Measurements from ENCODE around the gene SLC66A1.

The SLC66A1 gene

DNA sequence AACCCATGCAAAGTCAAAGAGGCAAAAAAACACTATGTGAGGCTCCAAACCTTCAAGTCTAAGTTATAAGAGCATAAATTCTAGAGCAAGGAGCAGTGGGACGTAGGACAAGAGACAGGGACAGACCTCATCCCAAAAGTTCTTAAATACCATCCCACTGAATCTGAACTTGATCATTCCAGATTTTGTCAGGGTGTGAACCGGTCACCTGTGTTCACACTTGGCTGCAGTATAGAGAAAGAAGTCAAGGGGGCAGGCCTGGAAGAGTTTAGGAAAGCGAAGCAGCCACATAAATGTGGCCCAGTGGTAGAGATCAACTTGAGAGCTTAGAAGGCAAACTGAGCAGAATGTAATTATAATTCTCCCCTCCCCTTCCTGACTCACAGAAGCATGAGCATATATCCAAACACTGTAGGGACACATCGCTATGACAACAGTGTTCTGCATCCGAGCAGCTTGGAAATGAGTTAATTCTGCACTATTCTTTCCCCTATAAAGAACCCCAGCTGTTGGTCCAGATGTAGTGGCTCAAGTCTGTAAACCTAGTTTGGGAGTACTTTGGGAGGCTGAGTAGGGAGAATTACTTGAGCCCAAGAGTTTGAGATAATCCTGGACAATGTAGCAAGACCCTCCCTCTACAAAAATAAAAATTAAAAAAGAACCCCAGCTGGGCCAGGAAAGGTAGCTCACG, 2.9 kb upstream of the SLC66A1 start:
- peaks cover 4% of the 10 kb centered on the region for H3K36me3 ChIP-seq (ENCODE audit: control insufficient read depth, insufficient read depth, low read length)
- H3K4me1 ChIP-seq (ENCODE audit: control insufficient read depth, insufficient read depth, low read length) = peaks cover 45% of the 10 kb centered on the region
- H3K9ac ChIP-seq (ENCODE audit: low read length) = no peak overlapping the region
- no peak overlapping the region for H3K4me3 ChIP-seq (ENCODE audit: low read length)
- H3K27me3 ChIP-seq (ENCODE audit: control insufficient read depth, insufficient read depth, low read length) = no peaks in the 10 kb centered on the region
- no peaks in the 10 kb centered on the region for H3K9me3 ChIP-seq (ENCODE audit: control insufficient read depth, low read length)

GRCh38 chr1:19310061-19310460, 2.1 kb upstream of the SLC66A1 start:
- peaks cover 4% of the 10 kb centered on the region for H3K36me3 ChIP-seq (ENCODE audit: control insufficient read depth, insufficient read depth, low read length)
- H3K9me3 ChIP-seq (ENCODE audit: control insufficient read depth, low read length) = no peaks in the 10 kb centered on the region
- H3K27me3 ChIP-seq (ENCODE audit: control insufficient read depth, insufficient read depth, low read length) = no peaks in the 10 kb centered on the region
- H3K4me1 ChIP-seq (ENCODE audit: control insufficient read depth, insufficient read depth, low read length) = peaks cover 45% of the 10 kb centered on the region
- no peak overlapping the region for H3K4me3 ChIP-seq (ENCODE audit: low read length)
- peak overlapping the region; percentile 9 for H3K9ac ChIP-seq (ENCODE audit: low read length)

DNA sequence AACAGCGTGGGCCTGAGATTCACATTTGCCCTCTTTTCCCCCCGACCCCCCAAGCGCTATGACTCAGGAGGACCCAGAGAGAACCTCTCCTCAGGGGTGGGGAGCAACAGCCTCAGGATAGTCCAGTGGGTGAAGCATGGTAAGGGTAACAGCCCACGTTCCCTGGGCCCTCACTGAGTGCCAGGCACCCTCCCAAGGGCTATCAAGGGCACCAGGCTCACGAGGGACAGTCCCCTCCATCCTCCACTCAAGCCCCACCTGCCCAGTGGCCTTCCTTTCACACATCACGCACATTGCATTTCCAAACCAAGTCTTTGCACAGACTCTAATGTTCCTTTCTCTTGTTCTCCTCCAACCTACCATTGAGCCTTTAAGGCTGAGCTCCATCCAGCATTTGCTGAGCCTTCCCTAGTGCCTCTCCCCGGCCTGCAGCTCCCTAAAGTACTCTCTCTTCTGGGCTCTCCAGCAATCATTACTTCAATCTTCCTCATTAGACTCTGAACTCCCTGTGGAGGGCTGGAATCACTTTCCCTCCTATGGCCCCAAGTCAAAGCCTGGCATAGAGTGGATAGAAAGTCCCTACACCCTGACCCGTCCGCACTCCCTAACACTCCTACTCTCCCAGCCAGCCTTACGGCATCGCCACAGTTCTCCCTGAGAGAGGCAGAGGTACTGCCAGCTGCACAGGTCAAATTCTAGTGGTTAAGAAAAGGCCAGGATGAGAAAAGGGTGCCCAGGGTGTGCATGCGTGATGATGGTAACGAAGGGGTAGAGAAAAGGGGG, 1.2 kb upstream of the SLC66A1 start:
- Histone ChIP-seq H3K9ac (ENCODE audit: low read length) (peak overlapping the region; percentile 61), H3K9me3 (ENCODE audit: control insufficient read depth, low read length) (no peaks in the 10 kb centered on the region), H3K27me3 (ENCODE audit: control insufficient read depth, insufficient read depth, low read length) (no peaks in the 10 kb centered on the region), H3K4me3 (ENCODE audit: low read length) (peak overlapping the region; percentile 4), H3K36me3 (ENCODE audit: control insufficient read depth, insufficient read depth, low read length) (peaks cover 4% of the 10 kb centered on the region), H3K4me1 (ENCODE audit: control insufficient read depth, insufficient read depth, low read length) (peaks cover 45% of the 10 kb centered on the region)

GRCh38 chr1:19311503-19311930, 609 bp upstream of the SLC66A1 start:
- Histone ChIP-seq H3K27me3 (ENCODE audit: control insufficient read depth, insufficient read depth, low read length) (no peaks in the 10 kb centered on the region), H3K4me1 (ENCODE audit: control insufficient read depth, insufficient read depth, low read length) (peaks cover 45% of the 10 kb centered on the region), H3K9me3 (ENCODE audit: control insufficient read depth, low read length) (no peaks in the 10 kb centered on the region), H3K36me3 (ENCODE audit: control insufficient read depth, insufficient read depth, low read length) (peaks cover 4% of the 10 kb centered on the region), H3K9ac (ENCODE audit: low read length) (peak overlapping the region; percentile 61), H3K4me3 (ENCODE audit: low read length) (peak overlapping the region; percentile 4)

DNA sequence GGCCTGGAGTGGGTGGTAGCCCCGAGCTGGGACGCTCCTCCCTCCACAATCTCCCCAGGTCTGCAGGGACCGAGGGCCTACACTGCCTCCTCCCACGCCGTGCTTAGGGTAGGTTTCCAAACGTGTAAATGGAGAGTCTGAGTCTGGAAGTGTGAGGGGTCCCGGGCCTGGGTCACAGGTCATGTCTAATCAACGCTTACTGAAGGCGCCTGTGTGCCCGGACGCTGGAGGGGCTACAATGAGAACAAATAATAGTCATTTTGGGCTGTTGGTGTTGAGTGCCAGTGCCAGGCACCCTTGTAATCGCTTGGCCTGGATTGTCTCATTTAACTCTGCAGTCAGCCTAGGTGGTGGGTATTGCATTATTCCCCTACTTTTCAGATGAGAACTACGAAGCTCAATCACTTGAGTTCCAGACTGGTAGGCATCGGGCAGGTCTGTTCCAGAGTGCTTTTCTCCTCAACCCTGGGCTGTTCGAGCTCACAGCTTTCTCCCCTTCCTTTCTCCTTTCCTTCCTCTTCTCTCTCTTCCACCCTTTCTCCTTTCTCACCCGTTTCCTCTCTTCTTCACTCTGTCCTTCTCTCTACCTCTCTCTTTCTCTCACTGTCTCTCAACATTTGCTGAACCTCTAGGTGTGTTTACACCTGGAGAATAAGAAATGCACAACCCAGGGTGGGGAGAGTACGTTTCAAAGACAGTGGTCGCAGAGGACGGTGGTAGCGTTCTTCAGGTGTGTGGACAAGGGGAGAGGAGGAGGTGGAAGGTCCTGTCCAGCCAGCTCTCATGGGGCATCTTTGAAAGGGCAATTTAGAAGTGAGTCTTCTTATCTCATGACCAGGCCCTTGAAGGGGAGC, 883 bp downstream of the SLC66A1 start:
- no peaks in the 10 kb centered on the region for H3K36me3 ChIP-seq (ENCODE audit: control insufficient read depth, insufficient read depth, low read length)
- H3K4me3 ChIP-seq (ENCODE audit: low read length) = peak overlapping the region; percentile 37
- peak overlapping the region; percentile 80 for H3K9ac ChIP-seq (ENCODE audit: low read length)
- no peaks in the 10 kb centered on the region for H3K27me3 ChIP-seq (ENCODE audit: control insufficient read depth, insufficient read depth, low read length)
- no peaks in the 10 kb centered on the region for H3K9me3 ChIP-seq (ENCODE audit: control insufficient read depth, low read length)
- H3K4me1 ChIP-seq (ENCODE audit: control insufficient read depth, insufficient read depth, low read length) = peaks cover 38% of the 10 kb centered on the region

- Histone ChIP-seq H3K27me3 (ENCODE audit: control insufficient read depth, insufficient read depth, low read length) (no peaks in the 10 kb centered on the region), H3K9ac (ENCODE audit: low read length) (no peak overlapping the region), H3K36me3 (ENCODE audit: control insufficient read depth, insufficient read depth, low read length) (no peaks in the 10 kb centered on the region), H3K9me3 (ENCODE audit: control insufficient read depth, low read length) (no peaks in the 10 kb centered on the region), H3K4me1 (ENCODE audit: control insufficient read depth, insufficient read depth, low read length) (peaks cover 32% of the 10 kb centered on the region), H3K4me3 (ENCODE audit: low read length) (no peak overlapping the region)
These were observed 1.5 kb downstream of the SLC66A1 start for GRCh38 chr1:19313636-19313959.

DNA sequence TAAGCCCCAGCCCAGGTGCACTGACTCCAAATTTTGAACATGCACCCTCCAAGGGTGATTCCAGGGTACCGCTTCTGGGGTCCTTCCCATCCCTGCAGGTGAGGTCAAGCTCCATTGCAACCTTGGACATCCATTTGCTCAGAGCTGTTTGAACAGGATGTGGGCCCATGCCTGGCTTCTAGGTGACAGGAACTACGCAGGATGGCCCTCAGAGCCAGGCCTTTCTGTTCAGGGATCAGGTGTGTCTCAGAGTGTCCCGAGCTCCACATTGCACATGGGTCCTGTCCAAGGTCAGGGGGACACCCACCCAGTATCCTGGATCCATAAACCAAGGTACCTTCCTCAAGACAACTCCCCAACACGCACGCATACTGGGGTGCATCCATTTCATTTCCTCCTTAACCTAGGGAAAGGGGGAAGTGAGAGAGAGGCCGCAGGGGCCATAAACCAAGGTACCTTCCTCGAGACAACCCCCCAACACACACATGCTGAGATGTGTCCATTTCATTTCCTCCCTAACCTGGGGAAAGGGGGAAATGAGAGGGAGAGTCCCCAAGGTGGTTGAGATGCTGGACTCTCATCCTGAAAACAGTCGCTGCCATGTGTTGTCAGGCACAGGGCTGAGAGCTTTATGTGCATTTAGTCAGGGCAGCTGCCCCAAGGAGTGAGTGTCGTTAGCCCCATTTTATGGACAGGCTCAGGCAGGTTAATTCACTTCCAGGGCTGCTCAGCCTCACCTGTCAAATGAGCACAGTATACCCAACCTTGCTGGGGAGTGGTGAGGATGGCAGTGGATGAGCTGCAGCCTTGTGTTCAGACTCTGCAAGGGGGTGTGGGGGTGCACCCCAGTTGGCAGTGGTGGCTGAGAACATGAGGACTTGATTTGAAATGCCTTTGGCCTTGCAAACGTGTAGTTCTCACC, 2.1 kb downstream of the SLC66A1 start:
- Histone ChIP-seq H3K4me1 (ENCODE audit: control insufficient read depth, insufficient read depth, low read length) (peaks cover 28% of the 10 kb centered on the region), H3K9me3 (ENCODE audit: control insufficient read depth, low read length) (no peaks in the 10 kb centered on the region), H3K27me3 (ENCODE audit: control insufficient read depth, insufficient read depth, low read length) (no peaks in the 10 kb centered on the region), H3K36me3 (ENCODE audit: control insufficient read depth, insufficient read depth, low read length) (no peaks in the 10 kb centered on the region), H3K4me3 (ENCODE audit: low read length) (no peak overlapping the region), H3K9ac (ENCODE audit: low read length) (no peak overlapping the region)

- no peaks in the 10 kb centered on the region for H3K9me3 ChIP-seq (ENCODE audit: control insufficient read depth, low read length)
- H3K9ac ChIP-seq (ENCODE audit: low read length) = no peak overlapping the region
- no peak overlapping the region for H3K4me3 ChIP-seq (ENCODE audit: low read length)
- H3K36me3 ChIP-seq (ENCODE audit: control insufficient read depth, insufficient read depth, low read length) = no peaks in the 10 kb centered on the region
- peaks cover 24% of the 10 kb centered on the region for H3K4me1 ChIP-seq (ENCODE audit: control insufficient read depth, insufficient read depth, low read length)
- H3K27me3 ChIP-seq (ENCODE audit: control insufficient read depth, insufficient read depth, low read length) = no peaks in the 10 kb centered on the region
These were observed 3.5 kb downstream of the SLC66A1 start for GRCh38 chr1:19315378-19316198.

DNA sequence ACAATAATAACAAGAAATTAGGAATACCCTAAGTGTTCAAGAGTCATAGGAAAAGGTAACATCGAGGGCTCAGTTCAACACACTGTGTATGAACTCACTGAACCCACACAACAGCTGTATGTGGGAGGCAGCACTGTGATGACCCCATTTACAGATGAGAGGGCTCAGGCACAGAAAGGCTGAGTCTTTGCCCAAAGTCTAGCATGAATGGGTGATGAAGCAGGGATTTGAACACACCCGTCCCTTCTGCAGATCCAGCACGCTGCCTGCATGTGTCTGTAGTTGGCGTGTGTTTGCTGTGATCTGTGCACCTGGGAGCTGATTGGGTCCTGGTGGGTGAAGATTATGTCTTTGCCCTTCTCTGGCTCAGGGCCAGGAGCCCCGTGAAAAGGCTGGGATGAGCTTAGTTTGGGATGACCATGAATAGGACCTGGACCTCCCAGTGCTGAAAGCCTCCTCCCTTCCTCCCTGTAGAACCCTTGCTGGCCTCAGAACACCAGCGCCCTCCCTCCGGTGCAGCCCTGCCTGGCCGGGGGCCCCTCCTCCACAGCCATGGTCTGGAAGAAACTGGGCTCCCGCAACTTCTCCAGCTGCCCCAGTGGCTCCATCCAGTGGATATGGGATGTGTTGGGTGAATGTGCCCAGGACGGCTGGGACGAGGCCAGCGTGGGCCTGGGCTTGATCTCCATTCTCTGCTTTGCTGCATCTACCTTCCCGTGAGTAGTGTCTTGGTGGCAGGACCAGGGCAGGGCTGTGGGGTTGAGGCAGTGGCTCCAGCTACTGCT, 5.2 kb downstream of the SLC66A1 start:
- H3K4me3 ChIP-seq (ENCODE audit: low read length) = no peak overlapping the region
- H3K36me3 ChIP-seq (ENCODE audit: control insufficient read depth, insufficient read depth, low read length) = no peaks in the 10 kb centered on the region
- no peaks in the 10 kb centered on the region for H3K9me3 ChIP-seq (ENCODE audit: control insufficient read depth, low read length)
- H3K4me1 ChIP-seq (ENCODE audit: control insufficient read depth, insufficient read depth, low read length) = peaks cover 15% of the 10 kb centered on the region
- no peaks in the 10 kb centered on the region for H3K27me3 ChIP-seq (ENCODE audit: control insufficient read depth, insufficient read depth, low read length)
- no peak overlapping the region for H3K9ac ChIP-seq (ENCODE audit: low read length)

DNA sequence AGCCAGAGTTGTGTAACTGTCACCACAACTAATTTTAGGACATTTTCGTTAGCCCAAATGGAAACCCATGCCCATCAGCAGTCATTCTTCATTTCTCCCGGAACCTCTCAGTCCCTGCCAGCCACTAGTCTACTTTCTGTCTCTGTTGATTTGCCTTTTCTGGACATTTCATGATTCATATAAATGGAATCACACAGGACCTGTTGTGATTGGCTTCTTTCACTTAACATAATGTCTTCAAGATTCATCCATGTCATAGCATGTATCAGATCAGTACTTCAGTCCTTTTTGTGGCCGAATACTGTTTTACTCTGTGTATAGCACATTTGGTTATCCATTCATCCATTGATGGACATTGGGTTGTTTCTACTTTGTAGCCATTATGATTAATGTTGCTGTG, 7.1 kb downstream of the SLC66A1 start:
- H3K36me3 ChIP-seq (ENCODE audit: control insufficient read depth, insufficient read depth, low read length) = peaks cover 6% of the 10 kb centered on the region
- no peak overlapping the region for H3K4me3 ChIP-seq (ENCODE audit: low read length)
- no peak overlapping the region for H3K9ac ChIP-seq (ENCODE audit: low read length)
- H3K27me3 ChIP-seq (ENCODE audit: control insufficient read depth, insufficient read depth, low read length) = no peaks in the 10 kb centered on the region
- no peaks in the 10 kb centered on the region for H3K9me3 ChIP-seq (ENCODE audit: control insufficient read depth, low read length)
- no peaks in the 10 kb centered on the region for H3K4me1 ChIP-seq (ENCODE audit: control insufficient read depth, insufficient read depth, low read length)
